ENCODE results near the gene FARP1. TPM values are rescaled to one million over a fixed set of nuclear protein-coding genes. Genes with fewer than 3 reads are reported as not detected.

The FARP1 gene
- polyA plus RNA-seq, 5 donors, result 111 to 145 (median 112) TPM

DNA sequence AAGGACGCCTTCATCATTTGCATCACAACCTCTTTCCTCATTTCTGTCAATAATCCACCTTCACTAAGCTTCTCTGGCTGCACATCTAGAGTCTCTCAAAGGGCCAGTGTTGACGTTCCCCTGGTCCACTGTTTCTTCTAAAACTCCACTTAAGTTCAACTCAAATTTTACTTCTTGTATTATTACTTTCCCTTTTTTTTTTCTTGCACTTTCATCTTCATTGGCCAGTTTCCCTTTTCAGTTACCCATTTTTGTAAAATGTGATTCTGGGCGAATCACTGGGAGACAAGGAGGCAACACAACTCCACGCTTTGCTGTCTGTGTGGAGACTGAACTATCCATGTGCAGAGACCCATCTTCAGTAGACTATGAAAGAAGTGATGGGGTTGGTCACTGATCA lies 162.8 kb downstream of the FARP1 start:
- no peak for DNase-seq

DNA sequence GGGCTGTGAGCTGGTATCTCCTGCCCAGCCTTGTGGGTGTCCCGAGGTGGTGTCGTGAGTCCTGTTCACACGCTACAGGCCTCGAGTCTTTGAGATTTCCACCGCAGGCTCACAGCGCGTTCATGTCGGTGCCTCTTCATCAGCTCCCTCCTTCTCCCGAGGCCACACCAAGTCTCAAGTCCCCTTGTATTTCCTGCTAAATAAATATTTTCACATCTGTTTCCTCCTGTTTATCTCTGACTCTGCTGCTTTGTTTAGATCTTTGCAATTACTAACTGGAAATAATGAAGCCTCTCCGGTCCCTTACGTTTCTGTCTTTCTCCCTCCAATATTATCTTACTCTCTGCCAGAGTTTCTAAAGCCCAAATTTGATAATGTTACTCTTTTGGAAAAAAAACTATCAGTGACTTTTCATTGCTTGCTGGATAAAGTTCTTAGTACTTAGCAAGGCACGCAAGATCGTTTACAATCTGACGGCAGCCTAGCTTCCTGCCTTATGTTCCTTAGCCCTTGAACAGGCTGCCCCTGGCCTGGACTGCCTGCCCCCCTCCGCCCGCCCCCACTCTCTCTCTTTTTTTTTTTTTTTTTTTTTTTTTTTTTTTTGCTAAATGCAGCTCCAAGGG lies 164.7 kb downstream of the FARP1 start:
- DNase-seq, result peak; percentile 79 to 83

DNA sequence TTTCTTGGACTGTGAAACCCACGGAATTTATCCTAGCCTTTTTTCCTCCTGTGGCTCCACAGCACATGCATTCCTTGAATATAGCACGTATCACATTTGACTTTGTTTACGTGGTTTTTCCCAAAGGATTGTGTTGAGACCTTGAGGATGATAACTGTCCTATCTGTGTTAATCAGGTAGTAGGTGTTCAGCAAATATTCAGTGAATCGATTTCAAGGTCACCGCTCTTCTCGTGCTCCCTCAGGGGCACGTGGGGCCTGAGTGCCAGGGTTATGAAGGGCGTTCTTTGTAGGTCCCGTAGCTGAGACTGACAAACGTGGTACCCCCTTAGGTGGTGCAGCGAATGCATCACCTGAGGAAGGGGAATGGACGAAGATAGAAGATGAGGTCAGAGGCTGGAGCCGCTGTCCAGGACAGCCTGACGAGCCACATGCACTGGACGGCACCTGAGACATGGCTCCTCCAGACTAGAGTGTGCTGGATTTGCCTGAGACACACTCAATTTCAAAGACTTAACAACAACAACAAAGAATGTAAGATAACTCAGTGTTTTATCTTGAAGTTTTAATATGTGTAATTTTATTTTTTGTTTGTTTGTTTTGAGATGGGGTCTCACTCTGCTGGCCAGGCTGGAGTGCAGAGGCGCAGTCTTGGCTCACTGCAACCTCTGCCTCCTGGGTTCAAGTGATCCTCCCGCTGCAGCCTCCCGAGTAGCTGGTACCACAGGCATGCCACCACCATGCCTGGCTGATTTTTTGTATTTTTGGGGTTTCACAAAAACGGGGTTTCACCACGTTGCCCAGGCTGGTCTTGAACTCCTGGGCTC lies 165.4 kb downstream of the FARP1 start:
- DNase-seq, result no peak

DNA sequence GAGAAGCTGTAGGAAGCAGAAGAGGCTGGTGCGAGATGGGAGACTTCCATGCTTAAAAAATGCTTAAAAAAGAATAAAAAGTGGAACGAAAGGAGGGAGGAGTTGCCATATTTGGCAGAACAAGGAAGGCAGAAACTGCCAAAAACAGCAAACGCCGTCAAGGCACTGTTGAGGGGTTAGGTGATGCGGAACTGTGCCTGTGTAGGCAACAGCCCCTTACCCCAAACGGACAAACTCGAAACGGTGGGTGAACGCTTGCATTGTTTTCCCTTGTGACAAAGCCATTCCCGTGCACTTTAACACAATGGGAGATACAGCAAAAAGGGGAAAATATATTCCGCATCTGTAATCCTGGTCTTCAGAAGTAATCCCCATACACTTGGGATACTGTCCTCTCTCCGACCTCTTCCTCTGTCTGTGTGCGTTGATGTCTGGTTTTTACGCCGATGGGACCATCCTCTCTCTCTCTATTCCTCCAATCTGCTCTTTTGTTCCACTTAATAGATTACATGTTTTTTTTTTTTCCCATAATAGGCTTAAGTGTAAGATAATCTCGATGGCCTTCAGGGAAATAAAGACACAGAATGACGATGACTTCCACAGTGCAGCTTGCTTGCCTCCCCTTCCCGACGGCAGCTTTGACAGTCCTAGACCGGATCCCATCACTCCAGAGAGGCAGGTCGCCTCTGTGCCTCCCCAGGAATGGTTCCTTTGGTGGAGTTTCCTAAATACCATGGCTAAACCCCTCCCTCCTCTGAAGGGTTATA lies 166.9 kb downstream of the FARP1 start:
- DNase-seq, result no peak

DNA sequence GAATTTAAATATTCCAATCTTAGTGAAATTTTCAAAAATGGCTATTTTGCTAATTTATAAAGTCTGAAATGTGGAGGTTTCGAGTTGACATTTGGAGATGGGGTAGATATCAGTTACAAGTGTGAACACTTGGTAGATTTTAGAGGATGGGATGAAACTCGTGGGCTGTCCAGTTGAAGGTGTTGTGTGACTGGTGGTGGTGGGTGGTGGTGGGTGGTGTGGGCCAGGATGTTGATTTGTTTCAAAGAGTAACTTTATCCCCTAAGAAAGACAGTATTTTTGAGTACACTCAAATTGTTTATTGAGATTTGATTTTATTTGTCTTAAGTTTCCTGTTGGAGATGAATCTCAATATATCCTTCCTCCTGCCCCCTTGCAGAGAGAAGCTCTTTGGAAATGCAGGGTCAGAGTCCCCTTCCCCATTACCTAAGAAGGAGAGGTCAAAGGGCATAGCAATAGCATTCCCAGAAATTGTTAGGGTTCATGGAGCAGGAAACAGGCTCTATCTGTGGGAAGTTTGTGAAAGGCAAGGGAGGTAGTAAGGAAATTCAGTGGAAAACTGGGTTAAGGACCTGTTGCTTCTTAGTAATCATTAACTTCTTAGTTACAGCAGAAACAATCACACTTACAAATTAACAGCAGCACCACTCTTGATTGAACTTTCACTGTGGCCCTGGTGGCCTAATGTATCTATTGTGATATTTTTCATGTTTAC lies 167.7 kb downstream of the FARP1 start:
- DNase-seq, result no peak

DNA sequence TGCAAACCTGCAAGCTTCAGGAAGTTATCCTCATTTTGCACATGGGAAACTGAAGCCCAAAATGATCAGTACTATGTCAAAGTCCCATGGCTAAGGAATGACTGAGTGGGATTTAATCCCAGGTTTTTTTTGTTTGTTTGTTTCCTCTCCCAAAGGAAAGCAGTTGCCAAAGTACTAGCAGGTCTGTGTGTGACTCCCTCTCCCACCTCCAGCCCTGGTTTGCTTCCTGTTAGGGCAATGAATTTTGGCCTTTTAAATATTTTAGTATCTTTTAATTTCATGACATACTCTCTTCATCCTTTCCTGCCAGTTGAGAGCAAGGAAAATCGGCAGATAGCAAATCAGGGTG lies 168.3 kb downstream of the FARP1 start:
- no peak for DNase-seq

DNA sequence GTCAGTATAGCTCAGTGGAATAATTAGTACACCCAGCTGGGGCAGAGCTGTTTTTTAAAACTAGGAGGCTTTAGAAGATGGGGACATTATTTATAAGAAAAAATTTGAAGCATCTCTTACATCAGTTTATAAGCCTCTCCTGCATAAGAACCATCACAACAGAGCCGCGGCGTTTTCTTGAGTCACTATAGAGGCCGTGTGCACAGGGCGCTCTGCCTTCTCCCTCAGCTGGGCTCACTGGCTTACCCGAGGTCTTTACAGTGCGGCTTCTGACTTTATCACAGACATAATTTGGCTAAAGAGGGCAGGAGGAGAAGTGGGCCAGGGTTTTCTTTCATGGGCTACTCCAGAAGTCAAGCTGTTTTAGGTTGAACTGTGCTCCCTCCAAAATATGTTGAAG lies 169.7 kb downstream of the FARP1 start:
- no peak for DNase-seq

DNA sequence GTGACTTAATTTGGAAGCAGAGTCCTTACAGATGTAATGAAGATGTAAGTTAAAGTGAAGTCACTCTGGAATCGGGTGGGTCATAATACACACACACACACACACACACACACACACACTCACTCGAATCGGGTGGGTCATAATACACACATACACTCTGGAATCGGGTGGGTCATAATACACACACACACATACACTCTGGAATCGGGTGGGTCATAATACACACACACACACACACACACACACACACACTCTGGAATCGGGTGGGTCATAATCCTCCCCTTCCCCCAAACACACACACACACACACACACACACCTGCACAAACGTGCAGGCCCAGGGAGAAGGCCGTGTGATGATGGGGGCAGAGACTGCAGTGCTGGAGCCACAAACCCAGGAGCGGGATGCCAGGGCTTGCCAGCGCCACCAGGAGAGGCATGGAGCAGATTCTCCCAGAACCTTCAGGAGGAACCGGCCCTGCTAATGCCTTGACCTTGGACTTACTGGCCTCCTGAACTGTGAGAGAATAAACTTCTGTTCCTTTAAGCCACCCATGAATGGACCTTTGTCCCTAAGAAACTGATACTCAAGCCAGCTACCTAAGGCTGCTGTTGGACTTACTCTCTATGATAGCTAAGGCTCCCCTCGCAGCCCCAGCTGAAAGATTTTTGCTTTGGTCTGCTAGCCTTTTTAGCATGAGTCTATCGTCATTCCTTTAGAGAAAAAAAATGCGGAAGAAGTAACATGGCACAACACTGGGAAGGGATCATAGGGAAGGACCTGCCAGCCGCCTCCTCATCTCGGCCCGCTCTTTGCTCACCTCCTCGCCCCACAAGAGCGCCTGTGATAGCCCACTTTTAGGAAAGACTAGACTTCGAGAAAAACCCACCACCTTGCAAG lies 170.4 kb downstream of the FARP1 start:
- no peak for DNase-seq

DNA sequence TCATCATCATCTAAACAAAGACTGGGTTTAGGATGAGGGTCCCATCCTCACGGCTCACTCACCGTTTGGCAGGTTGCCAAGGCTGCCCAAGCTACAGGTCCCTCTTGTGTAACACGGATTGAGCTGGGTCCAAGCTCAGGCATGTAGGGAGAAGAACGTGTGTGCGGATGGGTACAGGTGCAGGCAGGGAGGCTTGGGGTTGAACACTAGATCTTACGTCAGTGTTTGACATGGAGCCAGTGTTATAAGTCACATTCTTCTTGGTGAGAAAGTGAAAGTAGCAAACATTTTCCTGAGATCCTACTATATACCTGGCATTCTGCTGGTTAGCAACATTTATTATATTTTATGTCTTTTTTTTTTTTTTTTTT lies 171.0 kb downstream of the FARP1 start:
- DNase-seq, result no peak

DNA sequence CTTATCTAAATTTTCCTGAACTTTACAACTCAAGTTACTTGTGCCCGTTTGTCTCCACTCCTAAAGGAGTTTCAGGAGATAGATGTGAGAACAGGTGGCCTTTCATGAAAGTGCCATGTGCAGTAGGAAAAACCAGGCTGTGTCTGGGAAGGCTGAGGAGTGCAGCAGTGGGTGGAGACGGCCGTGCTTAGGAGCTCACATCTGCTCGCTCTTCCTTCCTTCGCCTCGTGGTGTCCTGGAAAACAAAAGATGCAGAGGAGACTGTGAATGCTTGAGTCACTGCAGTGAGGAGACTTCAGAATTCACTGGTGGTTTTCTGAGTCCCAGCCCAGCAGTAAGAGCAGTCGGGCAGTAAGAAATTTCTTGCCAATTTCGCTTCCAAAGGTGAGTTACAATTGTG lies 172.6 kb downstream of the FARP1 start:
- no peak for DNase-seq

DNA sequence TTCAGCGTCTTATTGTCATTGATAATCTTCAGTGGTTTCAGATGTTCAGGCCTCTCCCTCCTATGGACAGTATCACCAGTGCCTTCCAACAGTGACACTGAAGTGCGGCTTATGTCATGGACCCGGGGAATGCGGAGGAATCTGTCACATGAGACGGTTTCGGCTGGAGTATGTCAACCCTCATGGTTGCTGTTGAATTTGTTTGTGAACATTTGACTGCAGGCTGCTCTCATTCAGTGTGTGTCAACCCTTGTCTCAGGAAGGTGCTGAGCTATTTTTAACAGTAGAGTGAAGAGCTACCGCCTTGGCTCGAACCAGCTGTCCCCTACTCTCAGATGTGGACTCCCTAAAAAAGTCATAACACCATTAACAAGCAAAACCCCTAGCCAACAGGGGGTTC lies 173.0 kb downstream of the FARP1 start:
- DNase-seq, result no peak

DNA sequence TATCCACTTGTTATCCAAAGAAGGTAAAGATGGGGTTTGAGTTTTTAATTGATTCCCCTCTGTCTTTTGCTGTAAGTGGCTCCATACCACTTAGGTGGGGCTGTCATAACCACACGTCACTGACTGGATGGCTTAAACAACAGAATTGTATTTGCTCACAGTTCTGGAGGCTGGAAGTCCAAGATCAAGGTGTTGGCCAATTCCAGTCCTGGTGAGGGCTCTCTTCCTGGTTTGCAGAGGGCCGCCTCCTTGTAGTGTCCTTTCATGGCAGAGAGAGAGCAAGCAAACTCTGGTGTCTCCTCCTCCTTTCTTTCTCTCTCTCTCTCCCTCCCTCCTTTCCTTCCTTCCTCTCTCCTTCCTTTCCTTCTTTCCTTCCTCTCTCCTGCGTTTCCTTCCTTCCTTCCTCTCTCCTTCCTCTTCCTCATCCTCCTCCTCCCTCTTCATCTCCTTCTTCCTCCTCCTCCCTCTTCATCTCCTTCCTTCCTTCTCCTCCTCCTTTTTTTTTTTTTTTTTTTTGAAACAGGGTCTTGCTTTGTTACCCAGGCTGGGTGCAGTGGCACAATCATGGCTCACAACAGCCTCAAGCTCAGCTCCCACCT lies 174.8 kb downstream of the FARP1 start:
- DNase-seq, result no peak

DNA sequence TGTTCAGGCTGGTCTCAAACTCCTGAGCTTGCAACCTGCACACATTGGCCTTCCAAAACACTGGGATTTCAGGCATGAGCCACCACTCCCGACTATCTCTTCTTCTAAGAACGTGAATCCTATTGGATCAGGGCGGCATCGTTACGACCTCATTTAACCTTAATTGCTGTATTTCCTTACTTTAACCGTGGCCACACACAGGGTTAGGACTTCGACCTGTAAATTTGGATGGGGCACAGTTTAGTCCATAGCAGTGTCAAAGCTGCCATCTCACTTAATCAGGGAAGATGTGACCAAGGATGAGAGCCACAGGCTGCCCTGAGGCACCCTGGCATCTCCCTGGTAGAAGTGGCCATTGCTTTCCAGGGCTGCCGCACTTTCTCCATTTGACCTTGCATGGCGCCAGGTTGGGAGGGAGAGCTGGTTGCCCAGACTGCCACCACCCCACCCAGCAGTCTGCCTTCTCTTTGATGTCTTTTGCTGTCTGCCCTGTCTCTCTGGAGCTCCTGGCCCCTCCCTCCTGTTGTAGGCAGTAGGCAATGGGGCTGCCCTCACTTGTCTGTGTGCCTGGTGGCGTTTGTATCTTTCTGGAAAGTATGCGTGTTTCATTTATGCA lies 175.5 kb downstream of the FARP1 start:
- no peak for DNase-seq

DNA sequence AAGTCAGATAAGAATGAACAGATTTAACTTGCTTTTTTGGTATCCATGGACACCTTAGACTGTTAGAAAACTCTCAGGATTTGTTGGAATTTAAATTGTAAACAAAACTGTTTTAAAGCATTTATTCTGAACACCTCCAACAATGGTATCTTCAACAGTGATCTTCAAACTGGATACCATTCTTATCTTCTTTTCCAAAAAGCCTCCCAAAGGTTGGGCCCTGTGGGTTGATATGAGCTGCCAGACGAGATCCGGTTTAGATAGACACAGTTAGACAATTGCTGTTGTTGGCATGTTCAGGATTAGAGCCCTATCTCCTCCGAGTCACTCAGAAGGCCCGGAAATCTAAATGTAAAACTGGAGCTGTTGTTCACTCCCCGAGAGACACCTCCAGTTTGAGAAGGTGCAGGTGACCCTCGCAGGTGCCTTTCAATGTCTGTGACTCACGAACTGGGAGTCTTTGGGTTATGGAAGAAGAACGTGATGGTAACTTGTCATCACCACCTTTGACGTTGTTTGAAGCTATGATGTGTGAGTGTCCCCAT lies 177.7 kb downstream of the FARP1 start:
- DNase-seq, result no peak

DNA sequence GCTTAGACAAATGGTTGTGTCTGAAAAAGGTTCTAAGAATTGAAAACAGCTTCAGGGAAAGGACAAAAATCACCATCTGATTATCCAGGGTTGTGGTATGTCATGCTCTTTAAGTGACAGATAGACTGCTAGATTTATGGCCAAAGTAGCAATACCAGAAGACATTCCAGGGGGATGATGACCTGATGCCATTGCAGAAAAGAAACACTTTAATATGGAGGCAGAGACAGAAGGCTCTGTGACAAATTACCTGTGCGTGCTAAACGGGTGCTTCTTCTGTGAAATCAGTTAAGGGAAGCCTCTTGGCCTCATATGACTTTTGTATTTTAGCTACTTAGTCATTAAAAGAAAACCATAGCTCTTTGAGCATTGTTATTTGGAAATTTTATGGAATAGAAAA lies 178.5 kb downstream of the FARP1 start:
- no peak for DNase-seq

DNA sequence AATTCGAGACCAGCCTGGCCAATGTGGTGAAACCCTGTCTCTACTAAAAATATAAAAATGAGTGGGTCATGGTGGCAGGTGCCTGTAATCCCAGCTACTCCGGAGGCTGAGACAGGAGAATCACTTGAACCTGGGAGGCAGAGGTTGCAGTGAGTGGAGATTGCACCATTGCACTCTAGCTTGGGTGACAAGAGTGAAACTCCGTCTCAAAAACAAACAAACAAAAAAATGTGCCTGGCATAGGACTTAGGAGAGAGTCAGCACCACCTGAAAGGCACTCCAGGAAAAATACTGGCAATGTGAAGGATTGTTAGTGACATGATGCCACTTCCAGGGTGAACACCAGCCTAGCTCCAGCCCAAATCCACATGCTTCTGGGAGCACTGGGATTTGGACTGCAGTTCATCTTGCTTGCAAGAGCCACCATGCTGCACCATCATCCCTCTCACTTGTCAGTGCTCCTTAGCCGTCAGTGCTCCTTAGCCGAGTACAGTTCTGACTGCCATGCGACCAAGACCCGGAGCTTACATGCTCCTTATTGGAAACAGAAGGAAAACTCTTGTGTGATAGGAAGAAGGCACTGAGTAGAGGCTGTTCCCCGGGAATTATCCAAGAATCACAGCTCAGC lies 179.3 kb downstream of the FARP1 start:
- no peak for DNase-seq

DNA sequence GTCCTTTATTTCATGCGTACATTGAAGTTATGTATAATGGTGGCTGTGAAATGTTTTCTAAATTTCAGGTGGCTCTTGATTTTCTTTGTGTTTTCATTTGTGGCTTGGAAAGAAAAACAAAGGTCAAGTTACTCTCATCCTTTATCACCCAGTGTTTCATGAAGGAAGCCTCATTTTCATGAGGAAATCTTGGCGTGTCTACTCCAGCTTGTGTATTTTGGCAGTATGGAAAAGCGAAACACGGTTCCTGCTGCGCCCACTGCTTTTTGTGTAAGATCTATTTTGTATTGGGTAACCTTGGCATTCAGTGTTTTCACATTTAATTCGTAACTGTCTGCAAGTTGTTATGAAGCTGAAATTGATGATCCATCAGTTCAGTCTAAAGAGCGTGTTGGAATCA lies 181.2 kb downstream of the FARP1 start:
- no peak for DNase-seq

DNA sequence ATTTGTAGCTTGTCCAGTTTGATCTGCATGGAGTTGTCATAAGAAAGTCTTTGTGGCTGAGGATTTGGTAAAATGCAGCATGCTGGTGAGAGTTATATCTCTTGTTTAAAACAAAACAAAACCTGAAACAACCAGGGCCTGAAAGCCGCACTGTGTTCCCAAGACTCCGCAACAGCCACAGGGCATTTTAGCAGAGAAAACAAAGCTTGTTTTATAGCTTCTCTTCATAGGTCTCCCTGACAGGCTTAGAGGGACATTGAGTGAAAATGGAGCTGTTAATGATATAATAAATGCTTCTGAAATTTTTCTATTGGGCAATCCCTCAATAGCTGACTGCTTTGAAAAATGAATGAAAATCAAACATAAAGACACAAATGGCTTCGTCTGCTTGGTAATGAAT lies 182.8 kb downstream of the FARP1 start:
- no peak for DNase-seq

DNA sequence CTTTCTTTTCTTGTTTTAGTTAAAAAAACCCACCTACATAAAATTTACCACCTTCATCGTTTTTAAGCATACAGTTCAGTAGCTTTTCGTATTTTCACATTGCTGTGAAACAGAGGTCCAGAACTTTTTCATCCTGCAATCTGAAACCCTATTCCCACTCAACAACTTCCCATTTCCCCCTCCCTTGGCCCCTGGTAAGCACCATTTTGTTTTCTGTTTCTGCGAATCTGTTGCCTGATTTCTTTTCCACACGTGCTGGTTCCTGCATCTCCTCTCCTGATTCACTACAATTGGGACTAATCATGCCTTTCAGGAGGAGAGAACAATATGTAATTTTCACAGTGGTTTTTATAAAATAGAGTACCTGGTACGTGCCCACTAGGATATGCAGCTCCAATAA lies 183.4 kb downstream of the FARP1 start:
- no peak for DNase-seq

All from right lung (tissue), 5 donors.